HG02885 (cell line): ENCODE results near the gene BICDL2.
"Not testable (repeated sequence)": the region's sequence is repeated elsewhere in the genome, so short reads cannot be mapped to it uniquely, and the experiment has no call there.

Experiments used
- ATAC-seq: cut with Tn5 transposase; IDR thresholded peaks from one replicate; pipeline ENCODE4 v1.9.1; 2021; ENCODE audit warnings: mild to moderate bottlenecking; ENCODE audit not compliant: unreplicated experiment, poor library complexity

The BICDL2 gene, protein sequence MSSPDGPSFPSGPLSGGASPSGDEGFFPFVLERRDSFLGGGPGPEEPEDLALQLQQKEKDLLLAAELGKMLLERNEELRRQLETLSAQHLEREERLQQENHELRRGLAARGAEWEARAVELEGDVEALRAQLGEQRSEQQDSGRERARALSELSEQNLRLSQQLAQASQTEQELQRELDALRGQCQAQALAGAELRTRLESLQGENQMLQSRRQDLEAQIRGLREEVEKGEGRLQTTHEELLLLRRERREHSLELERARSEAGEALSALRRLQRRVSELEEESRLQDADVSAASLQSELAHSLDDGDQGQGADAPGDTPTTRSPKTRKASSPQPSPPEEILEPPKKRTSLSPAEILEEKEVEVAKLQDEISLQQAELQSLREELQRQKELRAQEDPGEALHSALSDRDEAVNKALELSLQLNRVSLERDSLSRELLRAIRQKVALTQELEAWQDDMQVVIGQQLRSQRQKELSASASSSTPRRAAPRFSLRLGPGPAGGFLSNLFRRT

DNA sequence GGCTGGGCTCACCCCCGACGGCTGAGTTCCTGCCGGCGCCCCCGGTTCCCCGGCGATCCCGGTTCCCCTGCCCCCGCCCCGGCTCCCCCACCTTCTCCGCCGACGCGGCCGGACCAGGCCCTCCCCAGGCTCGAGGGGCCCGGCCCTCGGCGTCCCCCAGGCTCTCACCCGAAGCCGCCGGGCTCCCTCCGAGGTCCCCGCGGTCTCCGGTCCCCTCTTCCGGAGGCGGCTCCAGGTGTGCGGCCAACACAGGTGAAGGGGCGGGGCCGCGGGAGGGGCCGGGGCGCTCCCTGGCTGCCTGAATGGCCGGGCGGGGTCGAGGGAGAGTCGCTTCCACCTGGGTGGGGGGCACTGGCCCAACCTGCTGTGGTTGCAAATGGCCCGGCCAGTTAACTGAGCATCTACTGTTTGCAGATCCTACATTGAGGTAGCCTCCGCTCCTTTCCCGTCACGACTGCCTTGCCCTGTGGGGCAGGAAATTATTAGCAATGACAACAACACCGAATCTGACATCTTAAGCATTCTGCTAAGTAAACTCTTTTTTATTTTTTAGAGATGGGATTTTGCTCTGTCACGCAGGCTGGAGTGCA, at the start of gene BICDL2:
TSS of gene BICDL2 (minus strand) at position 219 of the 590 bp plus-strand sequence. CDS start 1,448 bp downstream, outside the sequence.
- no peak for ATAC-seq

- ATAC-seq = no peak
Observed at GRCh38 chr16:3085868-3086595, 49.3 kb upstream of the BICDL2 start.

DNA sequence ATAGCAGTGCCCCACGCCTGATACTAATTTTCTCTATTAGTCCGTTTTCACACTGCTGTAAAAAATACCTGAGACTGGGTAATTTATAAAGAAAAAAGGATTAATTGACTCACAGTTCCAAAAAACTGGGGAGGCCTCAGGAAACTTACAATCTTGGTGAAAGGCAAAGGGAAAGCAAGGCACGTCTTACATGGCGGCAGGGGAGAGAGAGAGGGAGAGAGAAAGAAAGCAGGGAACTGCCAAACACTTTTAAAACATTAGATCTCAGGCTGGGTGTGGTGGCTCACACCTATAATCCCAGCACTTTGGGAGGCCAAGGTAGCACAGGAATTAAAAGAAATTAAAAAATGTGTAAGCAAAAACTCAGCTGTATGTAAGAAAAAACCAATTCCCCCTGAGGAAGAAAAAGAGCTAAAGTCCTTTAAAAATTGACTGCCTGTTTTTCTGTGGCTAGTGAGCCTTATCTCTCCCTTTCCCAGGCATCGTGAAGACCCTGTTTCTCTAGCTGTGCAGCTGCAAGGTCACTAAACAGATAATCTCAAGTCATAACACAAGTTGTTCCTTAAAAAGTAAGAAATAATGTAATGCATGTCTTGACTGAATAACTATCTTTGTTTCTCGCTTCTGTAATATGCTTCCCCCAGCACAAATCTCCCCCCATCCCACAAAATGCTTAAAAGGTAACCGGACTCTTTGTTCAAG, 48.4 kb upstream of the BICDL2 start:
- ATAC-seq = no peak

GRCh38 chr16:3084491-3084890, 47.7 kb upstream of the BICDL2 start:
- ATAC-seq = no peak

DNA sequence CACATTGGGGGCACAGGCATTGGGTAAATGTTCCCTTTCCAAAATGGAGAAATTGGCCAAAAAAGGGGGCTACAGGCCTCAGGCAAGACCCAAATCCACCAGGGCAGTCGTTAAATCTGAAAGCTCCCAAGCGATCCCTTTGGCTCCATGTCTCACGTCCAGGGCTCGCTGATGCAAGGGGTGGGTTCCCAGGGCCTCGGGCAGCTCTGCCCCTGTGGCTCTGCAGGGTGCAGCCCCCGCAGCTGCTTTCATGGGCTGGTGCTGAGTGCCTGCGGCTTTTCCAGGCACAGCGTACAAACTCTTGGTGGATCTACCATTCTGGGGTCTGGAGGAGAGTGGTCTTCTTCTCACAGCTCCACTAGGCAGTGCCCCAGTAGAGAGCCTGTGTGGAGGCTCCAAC, 46.7 kb upstream of the BICDL2 start:
- not testable (repeated sequence) for ATAC-seq

- not testable (repeated sequence) for ATAC-seq
Observed at GRCh38 chr16:3081957-3082356, 45.2 kb upstream of the BICDL2 start.

- ATAC-seq = no peak
Observed at GRCh38 chr16:3080024-3080423, 43.3 kb upstream of the BICDL2 start.

DNA sequence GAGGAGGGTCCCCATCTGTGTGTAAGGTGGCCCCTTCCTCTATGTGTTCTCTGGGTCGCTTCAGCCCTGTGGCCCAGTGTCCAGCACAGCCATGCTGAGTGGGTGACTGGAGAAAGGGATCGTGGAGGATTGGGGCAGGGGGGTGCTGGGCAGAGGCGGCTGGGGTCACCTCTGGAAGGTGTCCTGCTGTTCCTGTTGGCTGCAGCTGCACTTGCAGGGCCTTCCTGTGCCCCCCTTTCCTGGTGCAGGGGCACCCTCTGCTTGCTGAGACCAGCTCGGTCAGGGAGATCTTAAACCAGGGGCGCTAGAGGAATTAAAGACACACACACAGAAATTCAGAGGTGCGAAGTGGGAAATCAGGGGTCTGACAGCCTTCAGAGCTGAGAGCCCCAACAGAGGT, 39.8 kb upstream of the BICDL2 start:
- no peak for ATAC-seq

DNA sequence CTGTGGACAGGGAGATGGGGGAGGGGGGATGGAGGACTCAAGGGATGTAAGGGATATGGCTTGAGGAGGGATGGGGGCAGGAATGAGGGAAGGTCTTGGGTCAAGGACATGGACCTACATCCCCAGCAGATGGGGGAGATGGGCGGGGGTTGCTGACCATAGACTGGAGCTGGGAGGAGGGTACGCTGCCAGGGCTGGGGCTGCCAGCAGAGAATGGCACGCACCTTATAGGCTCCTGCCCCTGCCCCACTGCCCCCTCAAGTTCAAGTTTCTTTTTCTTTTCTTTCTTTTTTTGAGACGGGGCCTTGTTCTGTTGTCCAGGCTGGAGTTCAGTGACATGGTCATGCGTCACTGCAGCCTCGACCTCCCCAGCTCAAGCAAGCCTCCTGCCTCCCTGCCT, 39.2 kb upstream of the BICDL2 start:
- not testable (repeated sequence) for ATAC-seq

DNA sequence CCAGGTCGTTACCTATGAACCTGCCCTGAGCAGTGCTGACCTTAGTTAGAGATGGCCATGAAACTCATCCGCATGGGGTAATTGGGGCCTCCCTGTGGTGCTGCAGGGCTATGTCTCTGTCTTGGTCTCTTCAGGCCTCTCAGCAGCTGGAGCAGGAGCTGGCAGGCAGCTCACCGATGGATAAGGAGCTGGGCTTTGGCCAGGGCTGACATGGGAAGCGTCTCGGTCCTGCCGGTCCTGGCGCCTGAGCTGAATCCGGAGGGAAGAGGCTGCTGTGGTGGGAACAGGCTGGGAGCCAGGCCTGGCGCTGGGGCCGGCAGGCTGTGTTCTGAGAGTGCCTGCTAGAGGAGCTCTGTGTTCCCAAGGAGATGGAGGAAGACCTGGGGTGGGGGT, 38.8 kb upstream of the BICDL2 start:
- ATAC-seq = no peak

- ATAC-seq = peak; percentile 73
Observed at GRCh38 chr16:3074860-3075522, 38.2 kb upstream of the BICDL2 start.

GRCh38 chr16:3073448-3073847, 36.7 kb upstream of the BICDL2 start:
- ATAC-seq = no peak

DNA sequence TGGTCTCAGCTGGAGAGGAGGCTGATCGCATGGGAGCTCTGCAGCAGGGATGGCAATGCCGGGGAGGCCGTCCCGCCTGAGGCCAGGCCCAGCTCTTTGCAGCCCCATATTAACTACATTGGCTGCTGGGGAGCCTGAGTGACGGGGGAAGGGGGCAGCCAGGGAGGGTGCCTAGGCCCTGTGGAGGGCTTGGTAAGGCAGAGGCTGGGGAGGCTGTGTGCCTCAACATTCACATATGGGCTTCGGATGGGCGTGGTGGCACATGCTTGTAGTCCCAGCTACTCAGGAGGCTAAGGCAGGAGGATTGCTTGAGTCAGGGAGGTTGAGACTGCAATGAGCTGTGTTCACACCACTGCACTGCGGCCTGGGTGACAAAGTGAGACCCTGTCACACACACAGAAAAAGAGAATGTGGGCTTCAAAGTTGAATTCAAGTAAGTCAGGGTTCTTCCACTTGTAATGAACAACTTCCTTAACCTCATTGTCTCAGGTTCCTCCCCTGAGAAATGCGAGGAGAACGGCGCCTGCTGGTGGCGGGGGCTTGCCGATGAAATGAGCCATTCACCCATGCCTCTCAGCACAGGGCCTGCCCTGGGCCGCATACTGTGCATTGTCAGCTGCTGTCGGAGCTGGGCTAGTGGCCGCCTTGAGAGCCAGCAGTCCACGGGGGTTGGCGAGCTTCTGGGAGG, 36.0 kb upstream of the BICDL2 start:
- not testable (repeated sequence) for ATAC-seq

GRCh38 chr16:3072148-3072547, 35.4 kb upstream of the BICDL2 start:
- not testable (repeated sequence) for ATAC-seq

DNA sequence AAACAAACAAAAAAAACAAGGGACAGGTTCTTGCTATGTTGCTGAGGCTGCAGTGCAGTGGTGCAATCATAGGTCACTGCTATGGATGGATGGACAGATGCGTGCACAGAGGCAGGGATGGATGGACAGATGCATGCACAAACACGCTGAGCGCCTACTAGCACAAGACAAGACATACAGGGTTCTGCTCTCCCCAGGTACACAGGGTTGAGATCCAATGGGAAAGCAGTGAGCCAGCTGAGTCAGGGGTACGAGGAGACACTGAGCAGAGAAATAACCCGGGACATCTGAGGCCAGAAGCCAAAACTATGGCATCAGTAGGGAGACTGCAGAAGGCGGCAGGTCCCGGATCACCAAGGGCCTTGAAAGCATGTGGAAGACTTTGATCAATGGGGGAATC, 34.9 kb upstream of the BICDL2 start:
- no peak for ATAC-seq

DNA sequence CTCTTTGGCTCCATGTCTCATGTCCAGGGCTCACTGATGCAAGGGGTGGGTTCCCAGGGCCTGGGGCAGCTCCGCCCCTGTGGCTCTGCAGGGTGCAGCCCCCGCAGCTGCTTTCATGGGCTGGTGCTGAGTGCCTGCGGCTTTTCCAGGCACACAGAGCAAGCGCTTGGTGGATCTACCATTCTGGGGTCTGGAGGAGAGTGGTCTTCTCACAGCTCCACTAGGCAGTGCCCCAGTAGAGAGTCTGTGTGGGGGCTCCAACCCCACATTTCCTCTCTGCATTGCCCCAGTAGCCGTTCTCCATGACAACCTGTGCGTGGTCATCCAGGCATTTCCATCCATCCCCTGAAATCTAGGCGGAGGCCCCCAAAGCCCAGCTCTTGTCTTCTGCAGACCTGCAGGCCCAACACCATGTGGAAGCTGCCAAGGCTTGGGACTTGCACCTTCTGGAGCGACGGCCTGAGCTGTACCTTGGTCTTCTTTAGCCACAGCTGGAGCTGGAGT, 33.9 kb upstream of the BICDL2 start:
- ATAC-seq = no peak

DNA sequence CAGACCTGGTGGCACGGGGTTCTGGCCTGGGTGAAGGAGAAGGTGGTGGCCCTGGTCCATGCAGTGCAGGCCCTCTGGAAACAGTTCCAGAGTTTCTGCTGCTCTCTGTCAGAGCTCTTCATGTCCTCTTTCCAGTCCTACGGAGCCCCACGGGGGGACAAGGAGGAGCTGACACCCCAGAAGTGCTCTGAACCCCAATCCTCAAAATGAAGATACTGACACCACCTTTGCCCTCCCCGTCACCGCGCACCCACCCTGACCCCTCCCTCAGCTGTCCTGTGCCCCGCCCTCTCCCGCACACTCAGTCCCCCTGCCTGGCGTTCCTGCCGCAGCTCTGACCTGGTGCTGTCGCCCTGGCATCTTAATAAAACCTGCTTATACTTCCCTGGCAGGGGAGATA, 32.4 kb upstream of the BICDL2 start:
- ATAC-seq = not testable (repeated sequence)

GRCh38 chr16:3068487-3068886, 31.7 kb upstream of the BICDL2 start:
- no peak for ATAC-seq

DNA sequence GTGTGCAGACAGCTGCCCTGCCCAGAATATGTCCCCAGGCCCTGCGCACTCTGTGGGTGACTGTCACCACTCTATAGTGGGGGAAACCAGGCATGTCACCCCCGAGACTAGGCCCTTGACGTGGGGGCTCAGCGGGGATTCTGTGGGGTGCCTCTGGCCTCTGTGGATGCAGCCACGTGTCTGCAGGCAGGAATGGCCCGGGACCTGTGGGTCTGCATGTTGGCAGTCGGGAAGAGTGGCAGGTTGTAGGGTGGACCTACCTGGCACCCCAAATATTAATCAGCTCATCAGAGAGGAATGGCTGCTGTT, 29.6 kb upstream of the BICDL2 start:
- no peak for ATAC-seq
